ENCODE results near the gene TIMM10B.

DNA sequence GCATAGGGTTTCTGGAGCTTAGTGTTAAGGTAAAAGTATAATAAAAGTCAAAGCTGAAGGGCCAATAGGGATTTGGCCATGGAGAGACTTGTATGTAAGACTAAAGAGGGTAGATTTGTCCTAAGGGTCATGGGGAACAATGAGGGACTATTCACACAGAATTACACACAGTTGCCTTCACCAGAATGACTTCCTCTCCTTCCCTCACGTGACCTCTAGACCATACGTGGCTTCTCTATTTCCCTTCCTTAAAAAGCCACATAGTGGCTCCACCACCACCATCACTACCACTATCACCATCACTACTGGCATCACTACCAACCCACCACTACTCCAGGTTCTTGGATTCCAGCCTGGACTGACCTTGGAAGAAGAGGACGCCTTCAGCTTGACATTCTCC lies 43.3 kb upstream of the TIMM10B start:
- TF ChIP-seq POLR2AphosphoS2 (conservative IDR thresholded peaks at IDR 0.05; ENCODE audit: low read length) (no peak), RCOR1 (IDR thresholded peaks at IDR 0.05; ENCODE audit: low read depth, low read length) (no peak), MAFK (IDR thresholded peaks at IDR 0.05; ENCODE audit: partially characterized antibody) (no peak), POLR2A (IDR thresholded peaks at IDR 0.05; ENCODE audit: low read length) (no peak), EP300 (IDR thresholded peaks at IDR 0.05) (no peak), HOXB13 (CRISPR knock-in tag; IDR thresholded peaks at IDR 0.05; ENCODE audit: low read depth) (no peak)
- TF ChIP-seq, protein P1, sequence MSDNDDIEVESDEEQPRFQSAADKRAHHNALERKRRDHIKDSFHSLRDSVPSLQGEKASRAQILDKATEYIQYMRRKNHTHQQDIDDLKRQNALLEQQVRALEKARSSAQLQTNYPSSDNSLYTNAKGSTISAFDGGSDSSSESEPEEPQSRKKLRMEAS (IDR thresholded peaks at IDR 0.05), result no peak
- TF ChIP-seq, protein P2, sequence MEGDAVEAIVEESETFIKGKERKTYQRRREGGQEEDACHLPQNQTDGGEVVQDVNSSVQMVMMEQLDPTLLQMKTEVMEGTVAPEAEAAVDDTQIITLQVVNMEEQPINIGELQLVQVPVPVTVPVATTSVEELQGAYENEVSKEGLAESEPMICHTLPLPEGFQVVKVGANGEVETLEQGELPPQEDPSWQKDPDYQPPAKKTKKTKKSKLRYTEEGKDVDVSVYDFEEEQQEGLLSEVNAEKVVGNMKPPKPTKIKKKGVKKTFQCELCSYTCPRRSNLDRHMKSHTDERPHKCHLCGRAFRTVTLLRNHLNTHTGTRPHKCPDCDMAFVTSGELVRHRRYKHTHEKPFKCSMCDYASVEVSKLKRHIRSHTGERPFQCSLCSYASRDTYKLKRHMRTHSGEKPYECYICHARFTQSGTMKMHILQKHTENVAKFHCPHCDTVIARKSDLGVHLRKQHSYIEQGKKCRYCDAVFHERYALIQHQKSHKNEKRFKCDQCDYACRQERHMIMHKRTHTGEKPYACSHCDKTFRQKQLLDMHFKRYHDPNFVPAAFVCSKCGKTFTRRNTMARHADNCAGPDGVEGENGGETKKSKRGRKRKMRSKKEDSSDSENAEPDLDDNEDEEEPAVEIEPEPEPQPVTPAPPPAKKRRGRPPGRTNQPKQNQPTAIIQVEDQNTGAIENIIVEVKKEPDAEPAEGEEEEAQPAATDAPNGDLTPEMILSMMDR (IDR thresholded peaks at IDR 0.05), result no peak
- TF ChIP-seq, protein P3, sequence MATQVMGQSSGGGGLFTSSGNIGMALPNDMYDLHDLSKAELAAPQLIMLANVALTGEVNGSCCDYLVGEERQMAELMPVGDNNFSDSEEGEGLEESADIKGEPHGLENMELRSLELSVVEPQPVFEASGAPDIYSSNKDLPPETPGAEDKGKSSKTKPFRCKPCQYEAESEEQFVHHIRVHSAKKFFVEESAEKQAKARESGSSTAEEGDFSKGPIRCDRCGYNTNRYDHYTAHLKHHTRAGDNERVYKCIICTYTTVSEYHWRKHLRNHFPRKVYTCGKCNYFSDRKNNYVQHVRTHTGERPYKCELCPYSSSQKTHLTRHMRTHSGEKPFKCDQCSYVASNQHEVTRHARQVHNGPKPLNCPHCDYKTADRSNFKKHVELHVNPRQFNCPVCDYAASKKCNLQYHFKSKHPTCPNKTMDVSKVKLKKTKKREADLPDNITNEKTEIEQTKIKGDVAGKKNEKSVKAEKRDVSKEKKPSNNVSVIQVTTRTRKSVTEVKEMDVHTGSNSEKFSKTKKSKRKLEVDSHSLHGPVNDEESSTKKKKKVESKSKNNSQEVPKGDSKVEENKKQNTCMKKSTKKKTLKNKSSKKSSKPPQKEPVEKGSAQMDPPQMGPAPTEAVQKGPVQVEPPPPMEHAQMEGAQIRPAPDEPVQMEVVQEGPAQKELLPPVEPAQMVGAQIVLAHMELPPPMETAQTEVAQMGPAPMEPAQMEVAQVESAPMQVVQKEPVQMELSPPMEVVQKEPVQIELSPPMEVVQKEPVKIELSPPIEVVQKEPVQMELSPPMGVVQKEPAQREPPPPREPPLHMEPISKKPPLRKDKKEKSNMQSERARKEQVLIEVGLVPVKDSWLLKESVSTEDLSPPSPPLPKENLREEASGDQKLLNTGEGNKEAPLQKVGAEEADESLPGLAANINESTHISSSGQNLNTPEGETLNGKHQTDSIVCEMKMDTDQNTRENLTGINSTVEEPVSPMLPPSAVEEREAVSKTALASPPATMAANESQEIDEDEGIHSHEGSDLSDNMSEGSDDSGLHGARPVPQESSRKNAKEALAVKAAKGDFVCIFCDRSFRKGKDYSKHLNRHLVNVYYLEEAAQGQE (IDR thresholded peaks at IDR 0.05), result no peak
